Kidney (tissue), 14 donors: Measurements from ENCODE around the gene GPD1. TPM values are rescaled to one million over a fixed set of nuclear protein-coding genes. Genes with fewer than 3 reads are reported as not detected.
A peak's percentile ranks its signal among the peaks of the same experiment; 100 is the strongest.

ENCODE experiments used
- DNase-seq, 5 donors: peaks; one replicate each; pipeline ENCODE4 v3.0.0-alpha.2; 2013 to 2020
- FAIRE-seq: peaks from 2 replicates; lab custom pipeline; 2012; peaks lifted over from hg19 to GRCh38; lab: Jason Lieb, UNC
- H3K27ac ChIP-seq, 2 donors: one replicate each; pipeline ENCODE4 v1.7.0; 2013; ENCODE audit warnings: low read depth in 2 of 2, low read length in 2 of 2, inconsistent platforms in 1 of 2
- H3K27me3 ChIP-seq: one replicate; pipeline ENCODE4 v1.7.1; 2013; ENCODE audit warnings: low read length, inconsistent platforms; ENCODE audit not compliant: control insufficient read depth, insufficient read depth
- H3K36me3 ChIP-seq, 3 donors: one replicate each; pipeline versions ENCODE4 v1.7.0 to v1.7.1; 2013; ENCODE audit warnings: low read length in 3 of 3, control low read depth in 1 of 3, inconsistent platforms in 1 of 3; ENCODE audit not compliant: insufficient read depth in 3 of 3, control insufficient read depth in 2 of 3
- H3K4me1 ChIP-seq, 3 donors: one replicate each; pipeline versions ENCODE4 v1.7.0 to v1.7.1; 2013; ENCODE audit warnings: low read length in 3 of 3, inconsistent platforms in 1 of 3, low read depth in 1 of 3; ENCODE audit not compliant: control insufficient read depth in 2 of 3, insufficient read depth in 2 of 3
- H3K4me3 ChIP-seq, 3 donors: one replicate each; pipeline versions ENCODE4 v1.7.0 to v1.8.1; 2013; ENCODE audit warnings: low read length in 3 of 3, control low read depth in 1 of 3, inconsistent platforms in 1 of 3
- H3K9ac ChIP-seq, 3 donors: one replicate each; pipeline versions ENCODE4 v1.7.0 to v1.7.1; 2013; ENCODE audit warnings: low read length in 3 of 3, control low read depth in 1 of 3, inconsistent platforms in 1 of 3
- H3K9me3 ChIP-seq, 3 donors: one replicate each; pipeline versions ENCODE4 v1.7.0 to v1.7.1; 2013; ENCODE audit warnings: low read length in 3 of 3, control low read depth in 1 of 3, inconsistent platforms in 1 of 3; ENCODE audit not compliant: control insufficient read depth in 2 of 3, insufficient read depth in 1 of 3
- CTCF ChIP-seq: IDR thresholded peaks from 3 replicates; pipeline ENCODE4 v1.5.1; 2012; ENCODE audit warnings: mild to moderate bottlenecking, moderate library complexity, borderline replicate concordance; ENCODE audit not compliant: insufficient read depth; ENCODE audit errors: extremely low read depth
- intact Hi-C: fragments of 100-400 bp; cut with DNase I; formaldehyde crosslinking; loops from one replicate; pipeline ENCODE4 v1.11.1; 2022
- polyA plus RNA-seq: library from polyadenylated mRNA; stranded (reverse); fragments of 350-450 nt; fragmentation: Illumina TruSeq; extraction: RNeasy Lipid Tissue Mini Kit (QIAGEN cat#74804); gene quantifications from one replicate; pipeline ENCODE4 v1.2.3, GENCODE V29; 2014; ENCODE audit warnings: low read depth, low replicate concordance; ENCODE audit not compliant: insufficient read depth
- total RNA-seq: library from RNA; stranded (reverse); fragmentation: NEBNext Ultra II Directional; extraction: Animal tissue kit (Norgen Biotek cat#: 25700); gene quantifications from one replicate; pipeline ENCODE4 v1.2.1, GENCODE V29; 2021
- donor health status: control.
- donor health status: control.
- donor health status: control.
- donor health status: control.
- donor health status: control.
- donor health status: DM: yes; HTN: yes; CAD: no.
- donor health status: Normal renal cell carcinoma (clear cell type).

GPD1 gene
- total and polyA plus RNA-seq, 2 donors from 2014 or later: 15.1 to 139 TPM

GRCh38 chr12:50070314-50071060 is 33.3 kb upstream of the GPD1 start:
- intact Hi-C loops: loop anchor here (10.0 kb wide), 1 partner anchor 104 kb away; no protein-coding TSS in a partner anchor

GRCh38 chr12:50072198-50072907 is 31.5 kb upstream of the GPD1 start:
- Histone ChIP-seq H3K36me3 (no peaks in the 10 kb centered on the region), H3K27me3 (no peaks in the 10 kb centered on the region), H3K4me1 (peaks cover 0 to 2% (median 0%) of the 10 kb centered on the region in 3 donors), H3K4me3 (no peak overlapping the region), H3K27ac (no peak overlapping the region), H3K9ac (no peak overlapping the region), H3K9me3 (no peaks in the 10 kb centered on the region)
- FAIRE-seq (no peak), DNase-seq (peak in 3 of 5 donors; percentile 37 to 42 (median 38))
- intact Hi-C loops: loop anchor here (10.0 kb wide), 1 partner anchor 102 kb away; no protein-coding TSS in a partner anchor
- no peak for TF ChIP-seq CTCF

More at GRCh38 chr12:50070314-50071060, 33.3 kb upstream of the GPD1 start:
- no peaks in the 10 kb centered on the region for H3K36me3 ChIP-seq
- peak; percentile 93 for TF ChIP-seq CTCF
- DNase-seq (peak; percentile 89 to 93 (median 90)), FAIRE-seq (no peak)
- no peaks in the 10 kb centered on the region for H3K9me3 ChIP-seq
- no peak overlapping the region for H3K27ac ChIP-seq
- H3K27me3 ChIP-seq: no peaks in the 10 kb centered on the region
- no peak overlapping the region for H3K9ac ChIP-seq
- no peak overlapping the region for H3K4me3 ChIP-seq
- H3K4me1 ChIP-seq: peaks cover 0 to 2% (median 0%) of the 10 kb centered on the region in 3 donors

GRCh38 chr12:50073206-50073605 is 30.6 kb upstream of the GPD1 start:
- Histone ChIP-seq H3K36me3 (no peaks in the 10 kb centered on the region), H3K4me1 (peaks cover 0 to 2% (median 0%) of the 10 kb centered on the region in 3 donors), H3K27me3 (no peaks in the 10 kb centered on the region), H3K9me3 (no peaks in the 10 kb centered on the region), H3K27ac (no peak overlapping the region), H3K9ac (no peak overlapping the region), H3K4me3 (no peak overlapping the region)
- DNase-seq (peak in 1 of 5 donors; percentile 61), FAIRE-seq (no peak)
- TF ChIP-seq CTCF: no peak
- intact Hi-C loops: loop anchor here (10.0 kb wide), 1 partner anchor 102 kb away; no protein-coding TSS in a partner anchor
